ENCODE measurements around the gene AGO4.
A peak's percentile ranks its signal among the peaks of the same experiment; 100 is the strongest.
"Not testable (repeated sequence)": the region's sequence is repeated elsewhere in the genome, so short reads cannot be mapped to it uniquely, and the experiment has no call there.

AGO4 gene

GRCh38 chr1:35790670-35791069 lies 17.1 kb upstream of the AGO4 start:
- no peak for TF ChIP-seq CTCF (IDR thresholded peaks at IDR 0.05; ENCODE audit: control extremely low read depth, extremely low read depth, low read depth, missing control alignments)
- DNase-seq (ENCODE audit: extremely low spot score): no peak
- ChIA-PET POLR2A (no interaction called here), CTCF (interaction anchor here (1.7 kb wide), 1 partner anchor 9 kb away, joined by 4 read pairs; no protein-coding TSS in a partner anchor)

- ChIA-PET CTCF (no interaction called here), POLR2A (no interaction called here)
- no peak for TF ChIP-seq CTCF (IDR thresholded peaks at IDR 0.05; ENCODE audit: control extremely low read depth, extremely low read depth, low read depth, missing control alignments)
- no peak for DNase-seq (ENCODE audit: extremely low spot score)
Measured at GRCh38 chr1:35795295-35795694, 12.5 kb upstream of the AGO4 start.

- POLR2A ChIA-PET: no interaction called here
- no peak for DNase-seq (ENCODE audit: extremely low spot score)
- CTCF ChIA-PET: interaction anchor here (1.0 to 1.9 kb wide), 2 partner anchors 11 to 22 kb away, joined by 5 read pairs; no protein-coding TSS in a partner anchor
- no peak for TF ChIP-seq CTCF (IDR thresholded peaks at IDR 0.05; ENCODE audit: control extremely low read depth, extremely low read depth, low read depth, missing control alignments)
Measured at GRCh38 chr1:35797380-35797779, 10.4 kb upstream of the AGO4 start.

- POLR2A ChIA-PET; DNase-seq (ENCODE audit: extremely low spot score): not testable (repeated sequence)
- CTCF ChIA-PET: interaction anchor here (1.0 kb wide), 1 partner anchor 23 kb away, joined by 5 read pairs; no protein-coding TSS in a partner anchor
Measured at GRCh38 chr1:35798019-35798418, 9.8 kb upstream of the AGO4 start.

- CTCF ChIA-PET; DNase-seq (ENCODE audit: extremely low spot score); POLR2A ChIA-PET: not testable (repeated sequence)
Measured at GRCh38 chr1:35800167-35800887, 7.5 kb upstream of the AGO4 start.

GRCh38 chr1:35808450-35809113 lies 766 bp downstream of the AGO4 start:
- no peak for TF ChIP-seq CTCF (IDR thresholded peaks at IDR 0.05; ENCODE audit: control extremely low read depth, extremely low read depth, low read depth, missing control alignments)
- ChIA-PET CTCF (no interaction called here), POLR2A (no interaction called here)
- DNase-seq (ENCODE audit: extremely low spot score): peak; percentile 49

GRCh38 chr1:35809114-35810095 lies 1.6 kb downstream of the AGO4 start:
- ChIA-PET CTCF (interaction anchor here (1.5 kb wide), 1 partner anchor 22 kb away, joined by 4 read pairs; no protein-coding TSS in a partner anchor), POLR2A (no interaction called here)
- no peak for DNase-seq (ENCODE audit: extremely low spot score)
- TF ChIP-seq CTCF (IDR thresholded peaks at IDR 0.05; ENCODE audit: control extremely low read depth, extremely low read depth, low read depth, missing control alignments): no peak

Data from GM10248 (cell line).